Fibroblast of skin of scalp (primary cell): ENCODE measurements around the gene LCMT1.

Experiments used
- DNase-seq: peaks from one replicate; pipeline ENCODE4 v3.0.0-alpha.2; 2013

LCMT1 gene

DNA sequence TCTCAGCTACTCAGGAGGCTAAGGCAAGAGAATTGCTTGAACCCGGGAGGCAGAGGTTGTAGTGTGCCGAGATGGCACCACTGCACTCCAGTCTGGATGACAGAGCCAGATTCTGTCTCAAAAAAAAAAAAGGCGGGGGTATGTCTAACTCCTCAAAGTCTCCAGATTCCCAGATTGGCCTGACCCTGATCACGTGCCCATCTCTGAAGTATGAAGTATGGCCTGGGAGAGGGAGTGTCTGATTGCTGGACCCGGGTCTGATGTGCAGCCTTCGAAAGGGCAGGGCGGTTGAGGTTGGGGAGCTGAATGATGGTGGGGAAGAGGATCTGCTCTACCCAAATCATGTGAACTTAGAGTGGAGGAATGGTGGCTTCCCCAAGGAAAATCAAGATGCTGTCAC lies 87.9 kb downstream of the LCMT1 start:
- no peak for DNase-seq

- DNase-seq = peak; percentile 12
Measured at GRCh38 chr16:25210758-25211157, 99.2 kb downstream of the LCMT1 start.

DNA sequence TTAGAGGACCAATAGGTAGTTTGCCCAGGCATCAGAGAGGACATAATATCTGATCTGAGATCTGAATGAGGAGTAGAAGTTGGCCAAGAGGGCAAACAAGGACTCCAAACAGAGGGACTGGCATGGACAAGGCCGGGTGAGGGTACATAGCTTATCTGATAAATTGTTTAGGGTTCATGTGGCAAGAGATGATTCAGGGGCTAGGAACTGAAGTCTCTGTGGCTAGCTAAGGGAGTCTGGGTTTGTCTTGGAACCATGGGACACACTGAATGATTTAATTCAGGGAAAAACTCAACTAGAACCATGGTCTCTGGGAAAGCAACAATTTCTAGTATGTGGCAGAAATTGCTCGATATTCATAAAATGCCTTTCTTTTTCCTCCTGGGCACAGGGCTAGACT lies 101.1 kb downstream of the LCMT1 start:
- no peak for DNase-seq

DNA sequence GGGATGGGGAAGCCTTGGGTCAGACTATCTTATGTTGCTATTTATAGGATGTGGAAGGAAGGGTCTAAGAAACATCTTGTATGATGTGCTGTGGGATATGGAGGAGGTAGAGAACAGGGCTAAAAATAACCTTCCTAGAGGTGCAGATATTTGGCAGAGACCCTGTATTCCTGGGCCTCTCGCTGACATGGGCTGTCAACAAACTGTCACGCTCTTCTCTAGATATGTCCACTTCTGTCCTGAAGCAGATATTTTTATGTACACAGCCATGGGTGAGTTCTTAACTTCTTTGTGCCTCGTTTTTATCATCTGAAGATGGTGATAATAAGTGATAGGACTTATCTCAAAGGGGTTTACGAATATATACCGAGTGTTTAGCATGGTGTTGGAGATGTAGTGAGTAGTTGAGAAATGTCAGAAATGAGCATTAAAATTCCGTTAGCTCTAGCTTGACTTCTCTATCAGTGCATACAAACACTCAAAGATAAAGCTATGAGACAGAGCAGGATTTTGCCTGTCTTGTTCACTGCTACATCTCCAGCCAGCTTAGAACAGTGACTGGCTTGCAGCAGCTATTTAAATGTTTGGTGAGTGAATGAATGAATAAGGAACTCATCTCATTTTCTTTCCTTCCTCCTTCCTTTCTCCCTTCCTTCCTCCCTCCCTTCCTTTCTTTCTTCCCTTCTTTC lies 102.3 kb downstream of the LCMT1 start:
- no peak for DNase-seq

DNA sequence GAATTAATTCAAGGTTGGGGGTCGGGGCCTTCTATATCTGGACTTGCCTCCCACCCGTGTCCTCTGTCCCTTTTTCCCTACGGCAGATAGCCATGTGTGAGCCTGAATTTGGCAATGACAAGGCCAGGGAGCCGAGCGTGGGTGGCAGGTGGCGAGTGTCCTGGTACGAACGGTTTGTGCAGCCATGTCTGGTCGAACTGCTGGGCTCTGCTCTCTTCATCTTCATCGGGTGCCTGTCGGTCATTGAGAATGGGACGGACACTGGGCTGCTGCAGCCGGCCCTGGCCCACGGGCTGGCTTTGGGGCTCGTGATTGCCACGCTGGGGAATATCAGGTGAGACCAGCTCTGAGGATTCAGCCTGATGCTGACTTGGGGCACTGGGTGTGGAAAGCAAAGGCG lies 105.6 kb downstream of the LCMT1 start:
- no peak for DNase-seq

DNA sequence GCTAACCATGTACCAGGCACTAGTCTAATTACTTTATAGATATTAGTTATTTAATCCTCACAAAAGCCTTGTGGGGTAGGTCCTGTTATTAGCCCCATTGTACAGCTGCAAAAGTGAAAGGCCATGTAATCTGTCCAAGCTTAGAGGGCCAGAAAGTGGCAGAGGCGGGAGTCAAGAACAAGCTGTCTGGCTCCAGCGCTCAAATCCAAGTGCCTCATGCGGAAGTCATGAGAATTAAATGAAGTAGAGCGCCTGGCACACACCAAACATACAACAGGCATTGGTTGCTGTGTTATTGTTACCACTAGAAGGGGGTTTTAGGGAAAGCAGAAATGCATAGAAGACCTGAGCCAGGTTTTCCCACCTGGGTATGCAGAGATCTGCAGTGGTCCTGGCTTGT lies 106.4 kb downstream of the LCMT1 start:
- no peak for DNase-seq

GRCh38 chr16:25219070-25219737 lies 107.7 kb downstream of the LCMT1 start:
- no peak for DNase-seq

DNA sequence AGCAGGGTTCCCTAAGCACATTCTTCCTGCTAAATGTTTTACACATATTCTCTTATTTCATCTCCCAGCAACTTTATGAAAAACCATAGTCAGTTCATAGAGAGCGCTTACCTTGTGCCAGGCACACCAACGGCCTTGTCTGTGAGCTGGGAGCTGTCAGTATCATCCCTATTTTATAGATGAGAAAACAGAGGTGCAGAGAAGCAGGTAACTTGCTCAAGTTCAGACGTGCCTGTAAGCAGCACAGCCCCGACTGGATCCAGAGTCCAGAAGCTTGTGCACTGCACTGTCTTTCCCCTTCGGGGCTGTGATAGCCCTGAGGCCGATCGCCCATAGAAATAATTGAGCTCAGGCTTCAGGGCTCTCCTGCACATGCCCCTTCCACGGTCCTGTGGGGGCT lies 111.4 kb downstream of the LCMT1 start:
- DNase-seq = no peak

GRCh38 chr16:25223964-25224363 lies 112.4 kb downstream of the LCMT1 start:
- DNase-seq = no peak

GRCh38 chr16:25224731-25225319 lies 113.3 kb downstream of the LCMT1 start:
- no peak for DNase-seq
